HG03520 (cell line): ENCODE results near the gene CIITA.
"Not testable (repeated sequence)": the region's sequence is repeated elsewhere in the genome, so short reads cannot be mapped to it uniquely, and the experiment has no call there.

Source experiments
- ATAC-seq: cut with Tn5 transposase; IDR thresholded peaks from one replicate; pipeline ENCODE4 v1.9.1; 2021; ENCODE audit warnings: mild to moderate bottlenecking, moderate library complexity; ENCODE audit not compliant: unreplicated experiment

CIITA gene

GRCh38 chr16:10947211-10947787 lies 70.3 kb downstream of the CIITA start:
- ATAC-seq, result no peak

- peak; percentile 52 for ATAC-seq
These were observed 72.5 kb downstream of the CIITA start for GRCh38 chr16:10949424-10949970.

DNA sequence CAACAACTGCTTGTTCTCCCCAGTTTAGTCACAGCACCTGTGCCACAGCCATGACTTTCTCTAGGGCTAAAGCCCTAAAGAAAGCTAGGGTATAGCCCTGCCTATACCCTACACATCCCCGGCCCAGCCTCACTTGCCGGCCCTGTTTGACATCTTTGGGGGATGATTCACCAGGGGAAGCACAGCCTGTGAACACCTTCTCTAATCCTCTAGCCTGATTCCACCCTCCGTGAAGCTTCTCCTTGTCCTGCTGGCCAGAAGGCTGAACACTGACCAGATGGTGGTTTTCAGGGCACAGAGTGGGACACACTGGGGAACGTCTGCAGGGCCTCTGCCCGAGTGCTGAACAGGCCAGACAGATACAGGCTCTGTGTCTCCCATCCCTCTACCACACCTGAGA lies 73.4 kb downstream of the CIITA start:
- no peak for ATAC-seq

GRCh38 chr16:10951026-10951425 lies 74.0 kb downstream of the CIITA start:
- ATAC-seq, result no peak

GRCh38 chr16:10954903-10955302 lies 77.9 kb downstream of the CIITA start:
- ATAC-seq, result no peak

GRCh38 chr16:10957771-10958482 lies 80.9 kb downstream of the CIITA start:
- ATAC-seq, result no peak

GRCh38 chr16:10959161-10959560 lies 82.2 kb downstream of the CIITA start:
- no peak for ATAC-seq

DNA sequence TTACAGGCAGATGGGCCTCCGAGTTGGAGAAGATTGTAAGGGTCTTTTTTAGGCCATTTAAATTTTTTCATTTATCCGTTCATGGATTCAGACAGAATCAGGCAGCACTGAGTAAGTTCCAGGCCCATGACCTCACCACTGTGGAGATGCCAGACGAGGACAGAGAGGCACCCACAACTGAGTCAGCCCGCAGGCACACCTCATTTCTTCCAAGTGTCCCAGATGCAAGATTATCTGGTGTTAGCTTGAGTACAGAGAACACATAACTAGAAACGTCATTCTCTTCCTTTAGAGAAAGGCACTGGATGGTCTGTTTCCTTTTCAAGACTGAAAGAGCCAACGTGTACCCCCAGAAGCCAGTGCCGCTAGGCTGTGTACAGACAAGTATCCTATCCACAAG lies 84.2 kb downstream of the CIITA start:
- no peak for ATAC-seq

DNA sequence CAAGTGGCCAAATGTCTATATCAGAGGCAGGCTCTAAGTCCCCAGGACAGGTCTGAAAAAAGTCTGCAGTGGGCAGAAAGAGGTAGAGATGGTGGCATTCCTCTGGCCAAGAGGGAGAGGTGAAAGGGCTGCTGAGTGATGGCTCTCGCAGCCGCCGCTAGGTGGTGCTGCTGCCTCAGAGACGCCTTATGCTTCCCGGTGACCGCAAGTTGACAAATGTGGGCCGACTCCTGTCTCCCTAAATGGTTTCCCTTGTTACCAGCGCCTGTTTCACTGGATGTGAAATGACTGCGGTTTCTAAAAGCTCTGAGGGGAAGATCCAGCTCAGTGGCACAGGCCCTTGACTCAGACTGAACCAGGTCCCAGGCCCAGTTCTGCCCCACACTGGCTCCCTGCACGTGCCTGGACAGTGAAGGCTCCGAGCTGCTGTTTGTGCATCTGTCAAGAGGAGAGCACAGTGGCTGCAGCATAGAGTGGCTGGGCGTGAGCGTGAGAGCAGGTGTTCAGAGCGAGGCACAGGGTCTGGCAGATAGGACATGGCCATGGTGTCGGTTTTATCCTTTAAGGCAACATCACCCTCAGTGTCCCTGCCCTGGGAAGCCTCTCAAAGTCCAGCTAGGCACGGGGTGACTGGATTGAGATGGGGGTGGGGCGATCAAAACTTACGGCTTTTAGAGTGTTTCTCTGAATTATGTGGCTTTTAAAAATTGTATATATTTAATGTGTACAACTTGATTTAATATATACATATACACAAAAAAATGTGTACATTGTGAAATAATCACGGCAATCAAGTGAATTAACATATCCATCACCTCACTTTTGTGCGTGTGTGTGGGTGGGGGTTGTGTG lies 87.3 kb downstream of the CIITA start:
- ATAC-seq, result peak; percentile 35

GRCh38 chr16:10964891-10965326 lies 87.9 kb downstream of the CIITA start:
- ATAC-seq, result peak; percentile 51

GRCh38 chr16:10965440-10966061 lies 88.5 kb downstream of the CIITA start:
- peak; percentile 53 for ATAC-seq

DNA sequence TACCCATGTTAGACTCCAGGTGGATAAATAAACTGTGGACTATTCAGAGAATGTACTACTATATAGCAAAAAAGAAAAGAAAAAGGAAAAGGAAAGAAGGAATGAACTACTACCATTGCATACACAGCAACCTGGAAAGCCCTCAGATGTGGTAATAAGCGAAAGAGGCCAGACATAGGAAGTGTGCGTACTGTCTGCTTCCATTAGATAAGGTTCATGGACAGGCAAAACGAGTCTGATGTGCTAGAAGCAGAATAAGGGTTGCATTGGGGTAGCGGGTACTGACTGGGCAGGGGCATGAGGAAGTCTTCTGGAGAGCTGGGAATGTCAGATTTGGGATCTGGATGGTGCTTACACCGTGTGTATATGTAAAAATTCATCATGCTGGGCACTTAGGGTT lies 89.1 kb downstream of the CIITA start:
- ATAC-seq, result no peak

- not testable (repeated sequence) for ATAC-seq
These were observed 89.6 kb downstream of the CIITA start for GRCh38 chr16:10966559-10966958.

- ATAC-seq, result no peak
These were observed 91.0 kb downstream of the CIITA start for GRCh38 chr16:10967986-10968385.

DNA sequence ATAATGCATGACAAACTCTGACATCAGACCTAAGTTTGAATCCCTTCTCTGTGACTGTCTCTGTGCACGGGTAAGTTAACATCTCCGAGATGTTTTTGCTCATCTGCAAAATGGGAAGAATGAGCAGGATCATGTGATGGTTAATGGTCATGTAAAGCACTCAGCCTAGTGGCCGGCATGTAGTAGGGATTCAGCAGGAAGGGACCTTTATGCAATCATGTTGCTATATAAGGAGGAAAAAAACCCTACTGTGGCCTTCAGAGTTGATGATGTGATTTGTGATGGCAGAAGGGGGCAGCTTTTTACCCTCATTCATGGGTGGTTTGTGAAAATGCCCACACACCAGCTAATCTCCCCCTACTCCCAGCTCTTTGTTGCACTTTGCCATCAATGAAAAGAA lies 91.5 kb downstream of the CIITA start:
- ATAC-seq, result no peak

DNA sequence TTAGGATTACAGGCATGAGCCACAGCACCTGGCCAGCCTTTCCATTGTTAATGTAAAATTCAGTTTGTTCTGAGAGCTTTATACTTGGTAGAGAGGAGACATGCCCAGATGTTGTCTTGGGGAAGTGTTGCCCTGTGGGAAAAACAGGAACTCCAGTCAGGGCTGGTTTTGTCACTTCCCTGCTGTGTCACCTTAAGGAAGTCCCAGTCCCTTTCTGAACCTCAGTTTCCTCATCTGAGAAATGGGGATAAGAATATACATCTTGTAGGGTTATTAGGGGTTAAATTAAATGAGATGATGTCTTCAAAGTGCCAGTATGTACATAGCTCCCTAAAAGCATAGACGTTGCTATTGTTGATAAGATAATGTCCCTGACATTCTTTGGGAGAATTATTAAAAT lies 92.6 kb downstream of the CIITA start:
- ATAC-seq, result no peak

DNA sequence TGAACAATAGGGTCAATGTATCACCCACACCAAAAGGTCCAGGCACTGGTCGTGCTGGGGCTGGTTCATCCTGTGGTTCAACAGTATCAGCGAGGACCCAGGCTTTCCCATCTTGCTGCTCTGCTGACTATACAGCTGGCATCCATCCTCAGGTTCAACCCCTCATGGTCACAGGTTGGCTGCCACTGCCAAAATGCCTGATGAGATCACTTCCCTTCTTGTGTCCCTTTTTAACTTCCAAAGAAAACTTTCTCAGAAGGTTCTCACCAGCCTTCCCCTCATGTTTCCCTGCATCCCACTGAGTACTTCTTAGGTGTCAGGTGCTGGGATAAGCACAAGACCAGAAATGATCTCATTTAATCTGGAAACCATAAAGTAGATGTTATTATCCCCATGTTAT lies 93.1 kb downstream of the CIITA start:
- no peak for ATAC-seq

DNA sequence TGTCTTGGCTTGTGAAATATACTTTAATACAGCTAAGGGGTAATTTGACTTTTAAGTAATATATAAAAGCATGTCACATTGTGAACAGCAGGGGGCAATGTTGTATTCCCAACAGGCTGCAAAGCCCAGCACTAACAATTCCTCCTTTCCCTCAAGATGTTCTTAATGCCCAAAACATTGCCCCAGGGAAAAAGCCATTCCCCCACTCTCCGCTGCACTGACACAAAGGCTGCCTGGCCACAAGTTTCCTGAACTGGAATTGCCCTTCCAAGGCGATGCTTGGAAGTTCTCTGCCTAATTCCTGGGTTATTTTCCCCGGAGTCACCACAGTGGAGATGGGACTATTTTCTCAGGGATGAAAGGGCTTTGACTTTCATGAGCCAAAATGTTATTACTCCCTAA lies 94.6 kb downstream of the CIITA start:
- ATAC-seq, result no peak

DNA sequence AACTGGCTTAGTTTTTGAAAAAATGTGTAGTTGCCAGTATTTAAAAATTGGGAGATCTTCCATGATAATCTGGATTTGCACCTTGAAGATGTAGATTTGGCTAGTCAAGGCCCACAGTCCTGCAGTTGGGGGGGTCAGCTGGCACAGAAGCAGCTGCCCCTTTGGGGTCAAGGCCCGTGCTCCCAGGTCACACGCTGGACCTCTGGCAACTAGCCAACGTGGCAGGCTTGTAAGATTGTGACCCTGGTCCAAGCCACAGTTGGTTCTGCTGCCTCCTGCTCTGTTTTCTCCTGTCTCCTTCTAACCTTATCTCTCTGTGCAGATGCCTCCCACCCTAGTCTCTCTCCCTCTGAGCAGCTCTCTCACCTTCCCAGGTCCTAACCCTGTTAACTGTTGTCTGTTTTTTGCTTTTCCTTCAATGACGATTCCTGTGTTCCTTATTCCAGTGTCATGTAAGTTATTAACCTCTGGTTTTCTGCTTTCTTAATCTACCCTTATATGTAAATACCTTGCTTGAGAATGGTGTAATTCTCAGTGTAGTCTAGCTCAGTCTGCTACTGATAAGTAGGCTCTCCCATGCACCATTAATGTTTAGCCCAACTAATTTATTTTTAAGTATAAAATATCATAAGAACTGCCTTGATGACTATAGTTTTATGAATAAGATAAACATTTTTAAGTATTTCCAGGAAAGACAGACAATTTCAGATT lies 95.3 kb downstream of the CIITA start:
- no peak for ATAC-seq

- ATAC-seq, result no peak
These were observed 95.9 kb downstream of the CIITA start for GRCh38 chr16:10972819-10973464.
